ENCODE results near the gene THAP12.

Gene THAP12

GRCh38 chr11:76348348-76348747, 32.6 kb downstream of the THAP12 start:
- no peak overlapping the region for H3K4me3 ChIP-seq (ENCODE audit: low read depth, low read length)
- TF ChIP-seq CTCF (IDR thresholded peaks at IDR 0.05; ENCODE audit: low read depth, low read length): no peak
- in situ Hi-C loops (cut with HindIII; ENCODE audit: low sequenced_read_pairs): no loop called here
- no peak for DNase-seq (ENCODE audit: low read depth, low spot score)

- H3K4me3 ChIP-seq (ENCODE audit: low read depth, low read length): no peak overlapping the region
- no peak for TF ChIP-seq CTCF (IDR thresholded peaks at IDR 0.05; ENCODE audit: low read depth, low read length)
- in situ Hi-C loops (cut with HindIII; ENCODE audit: low sequenced_read_pairs): no loop called here
- DNase-seq (ENCODE audit: low read depth, low spot score): peak; percentile 21
Observed at GRCh38 chr11:76347466-76347865, 33.5 kb downstream of the THAP12 start.

GRCh38 chr11:76339221-76339620, 41.7 kb downstream of the THAP12 start:
- no peak overlapping the region for H3K4me3 ChIP-seq (ENCODE audit: low read depth, low read length)
- no peak for DNase-seq (ENCODE audit: low read depth, low spot score)
- TF ChIP-seq CTCF (IDR thresholded peaks at IDR 0.05; ENCODE audit: low read depth, low read length): no peak
- in situ Hi-C loops (cut with HindIII; ENCODE audit: low sequenced_read_pairs): no loop called here

- DNase-seq (ENCODE audit: low read depth, low spot score): no peak
- H3K4me3 ChIP-seq (ENCODE audit: low read depth, low read length): no peak overlapping the region
- TF ChIP-seq CTCF (IDR thresholded peaks at IDR 0.05; ENCODE audit: low read depth, low read length): no peak
- in situ Hi-C loops (cut with HindIII; ENCODE audit: low sequenced_read_pairs): no loop called here
Observed at GRCh38 chr11:76337923-76338322, 43.0 kb downstream of the THAP12 start.

GRCh38 chr11:76337469-76337868, 43.5 kb downstream of the THAP12 start:
- no peak for TF ChIP-seq CTCF (IDR thresholded peaks at IDR 0.05; ENCODE audit: low read depth, low read length)
- DNase-seq (ENCODE audit: low read depth, low spot score): no peak
- in situ Hi-C loops (cut with HindIII; ENCODE audit: low sequenced_read_pairs): no loop called here

GRCh38 chr11:76336597-76336996, 44.3 kb downstream of the THAP12 start:
- no peak for TF ChIP-seq CTCF (IDR thresholded peaks at IDR 0.05; ENCODE audit: low read depth, low read length)
- in situ Hi-C loops (cut with HindIII; ENCODE audit: low sequenced_read_pairs): no loop called here
- H3K4me3 ChIP-seq (ENCODE audit: low read depth, low read length): no peak overlapping the region
- DNase-seq (ENCODE audit: low read depth, low spot score): no peak

More at GRCh38 chr11:76337469-76337868, 43.5 kb downstream of the THAP12 start:
- no peak overlapping the region for H3K4me3 ChIP-seq (ENCODE audit: low read depth, low read length)

- no peak for TF ChIP-seq CTCF (IDR thresholded peaks at IDR 0.05; ENCODE audit: low read depth, low read length)
- H3K4me3 ChIP-seq (ENCODE audit: low read depth, low read length): no peak overlapping the region
- DNase-seq (ENCODE audit: low read depth, low spot score): no peak
- in situ Hi-C loops (cut with HindIII; ENCODE audit: low sequenced_read_pairs): no loop called here
Observed at GRCh38 chr11:76335842-76336241, 45.1 kb downstream of the THAP12 start.

Measured in astrocyte of the spinal cord (primary cell).